T-helper 2 cell treated with Interferon-gamma antibody and Interleukin-4, amounts not matched to agents 100 ng/mL and 5 ng/mL, for 36 hours (primary cell): ENCODE data around the gene SORCS2. TPM values are rescaled to one million over a fixed set of nuclear protein-coding genes. Genes with fewer than 3 reads are reported as not detected.

Source experiments
- intact Hi-C: fragments of 100-400 bp; cut with micrococcal nuclease; formaldehyde crosslinking; loops from one replicate; pipeline ENCODE4 v1.15.1; 2023
- total RNA-seq: library from RNA; stranded (reverse); gene quantifications from 2 replicates; pipeline ENCODE4 v1.2.3, GENCODE V29; 2022

Gene SORCS2
- total RNA-seq, 1 donor from 2014 or later: 0.05 TPM

- intact Hi-C loops: no loop called here
Observed at GRCh38 chr4:7286170-7286569, 93.8 kb downstream of the SORCS2 start.

- intact Hi-C loops: no loop called here
Observed at GRCh38 chr4:7286798-7287197, 94.5 kb downstream of the SORCS2 start.

GRCh38 chr4:7287274-7287917, 95.1 kb downstream of the SORCS2 start:
- intact Hi-C loops: no loop called here

GRCh38 chr4:7287918-7288280, 95.6 kb downstream of the SORCS2 start:
- intact Hi-C loops: no loop called here

- intact Hi-C loops: no loop called here
Observed at GRCh38 chr4:7288751-7289523, 96.6 kb downstream of the SORCS2 start.

- intact Hi-C loops: no loop called here
Observed at GRCh38 chr4:7289589-7289988, 97.3 kb downstream of the SORCS2 start.

GRCh38 chr4:7291372-7292114, 99.2 kb downstream of the SORCS2 start:
- intact Hi-C loops: no loop called here

- intact Hi-C loops: no loop called here
Observed at GRCh38 chr4:7293703-7294102, 101.4 kb downstream of the SORCS2 start.

- intact Hi-C loops: no loop called here
Observed at GRCh38 chr4:7294176-7294756, 101.9 kb downstream of the SORCS2 start.

GRCh38 chr4:7295197-7295910, 103.0 kb downstream of the SORCS2 start:
- intact Hi-C loops: loop anchor here (5.0 kb wide), 1 partner anchor 103 kb away; the partner anchor contains the start of gene SORCS2

GRCh38 chr4:7295911-7296660, 103.7 kb downstream of the SORCS2 start:
- intact Hi-C loops: loop anchor here (5.0 kb wide), 1 partner anchor 104 kb away; the partner anchor contains the start of gene SORCS2

- intact Hi-C loops: loop anchor here (5.0 kb wide), 1 partner anchor 104 kb away; the partner anchor contains the start of gene SORCS2
Observed at GRCh38 chr4:7296661-7297335, 104.5 kb downstream of the SORCS2 start.

- intact Hi-C loops: loop anchor here (5.0 kb wide), 1 partner anchor 105 kb away; the partner anchor contains the start of gene SORCS2
Observed at GRCh38 chr4:7297374-7297773, 105.0 kb downstream of the SORCS2 start.

- intact Hi-C loops: loop anchor here (5.0 kb wide), 1 partner anchor 106 kb away; the partner anchor contains the start of gene SORCS2
Observed at GRCh38 chr4:7297881-7298280, 105.5 kb downstream of the SORCS2 start.

GRCh38 chr4:7298619-7299009, 106.3 kb downstream of the SORCS2 start:
- intact Hi-C loops: loop anchor here (5.0 kb wide), 1 partner anchor 106 kb away; the partner anchor contains the start of gene SORCS2

GRCh38 chr4:7299010-7299907, 106.9 kb downstream of the SORCS2 start:
- intact Hi-C loops: loop anchor here (5.0 kb wide), 1 partner anchor 107 kb away; the partner anchor contains the start of gene SORCS2

- intact Hi-C loops: loop anchor here (5.0 kb wide), 1 partner anchor 108 kb away; the partner anchor contains the start of gene SORCS2
Observed at GRCh38 chr4:7299908-7300710, 107.8 kb downstream of the SORCS2 start.
